ENCODE measurements around the gene SMOC2. TPM values are rescaled to one million over a fixed set of nuclear protein-coding genes. Genes with fewer than 3 reads are reported as not detected.

Gene SMOC2
- total and polyA plus RNA-seq, 2 of the 13 experiments (the other 11 are each of a cell fraction or from before 2014, with no cell fraction given) = not detected

GRCh38 chr6:168499045-168499650 lies 58.2 kb downstream of the SMOC2 start (continued):
- no peak for TF ChIP-seq FOXK1 (CRISPR knock-in tag; IDR thresholded peaks at IDR 0.05; ENCODE audit: borderline replicate concordance, low read depth)

- Histone ChIP-seq H3K4me1 (ENCODE audit: insufficient read depth, low read length) (peaks cover 10% of the 10 kb centered on the region), H3K4me2 (ENCODE audit: low read depth, low read length) (no peak overlapping the region), H3K27ac (ENCODE audit: extremely low read length, insufficient read depth, low read length) (no peak overlapping the region), H3K4me3 (replicated peaks in 1 of 3; ENCODE audit: insufficient read depth in 1 of 3, low read depth in 2 of 3, low read length in 3 of 3) (no peak overlapping the region), H3K27me3 (ENCODE audit: control insufficient read depth in 1 of 2, insufficient read depth in 2 of 2, low read length in 2 of 2) (peaks cover 5 to 64% of the 10 kb centered on the region in 2 experiments), H4K20me1 (ENCODE audit: insufficient read depth, low read length) (no peaks in the 10 kb centered on the region), H3K79me2 (ENCODE audit: insufficient read depth, low read length) (no peaks in the 10 kb centered on the region), H3K36me3 (replicated peaks in 1 of 2; ENCODE audit: control insufficient read depth in 1 of 2, insufficient read depth in 2 of 2, low read length in 2 of 2) (no peaks in the 10 kb centered on the region), H3K9me3 (ENCODE audit: low read length) (no peaks in the 10 kb centered on the region), H2AFZ (ENCODE audit: low read length) (no peak overlapping the region), H3K9ac (ENCODE audit: insufficient read depth, low read depth, low read length) (no peak overlapping the region)
- no peak for TF ChIP-seq ZNF605 (CRISPR knock-in tag; IDR thresholded peaks at IDR 0.05)
- TF ChIP-seq TFDP1 (CRISPR knock-in tag; IDR thresholded peaks at IDR 0.05; ENCODE audit: borderline replicate concordance) = no peak
- TF ChIP-seq ZNF562 (CRISPR knock-in tag; IDR thresholded peaks at IDR 0.05; ENCODE audit: borderline replicate concordance) = no peak
- no peak for TF ChIP-seq ELF1 (CRISPR knock-in tag; IDR thresholded peaks at IDR 0.05)
- no peak for TF ChIP-seq KLF12 (CRISPR knock-in tag; IDR thresholded peaks at IDR 0.05; ENCODE audit: borderline replicate concordance)
- in situ Hi-C loops (cut with HindIII; ENCODE audit: extremely low pct_ligation_motif_present, low pct_unique_long_range_greater_than_20kb) (no loop called here), intact Hi-C loops (cut with micrococcal nuclease; ENCODE audit: unreplicated experiment) (no loop called here)
- BruUV-seq (replicated peaks) = no TSS peak
- DNase-seq (ENCODE audit: low spot score) (no peak), FAIRE-seq (no peak), ATAC-seq (no peak)
- WGBS (ENCODE audit: low lambda C conversion rate) = 49% methylated on average over 13 of the region's 14 CpGs
- ChIA-PET POLR2A (no interaction called here), CTCF (ENCODE audit: low intra/inter-chr PET ratio, low total read pairs) (no interaction called here)
Measured at GRCh38 chr6:168500519-168500918, 59.5 kb downstream of the SMOC2 start.

Measured in HepG2 (cell line).